HG03196 (cell line): ENCODE results near the gene RASSF4.

ENCODE experiments used
- ATAC-seq: cut with Tn5 transposase; IDR thresholded peaks from one replicate; pipeline ENCODE4 v1.9.1; 2021; ENCODE audit not compliant: unreplicated experiment

RASSF4 gene

DNA sequence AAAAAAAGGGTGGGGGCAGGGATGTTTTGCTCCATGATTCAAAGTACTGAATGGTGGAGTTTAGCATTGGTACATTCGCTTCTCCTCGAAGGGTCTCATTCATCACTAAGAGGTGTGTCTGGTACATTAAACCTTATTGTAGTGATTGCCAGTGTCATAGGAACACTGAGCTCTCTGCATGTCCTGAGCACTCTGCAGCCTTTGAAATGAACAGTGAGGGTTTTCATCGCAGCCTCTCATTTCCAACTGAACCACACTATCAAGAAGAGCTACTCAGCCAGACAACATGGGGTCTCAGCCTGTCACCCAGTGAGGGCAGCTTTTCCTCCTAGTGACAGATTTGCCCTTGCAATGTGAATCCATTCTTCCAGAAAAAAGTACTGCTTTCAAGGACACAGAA lies 26.6 kb downstream of the RASSF4 start:
- ATAC-seq: no peak

DNA sequence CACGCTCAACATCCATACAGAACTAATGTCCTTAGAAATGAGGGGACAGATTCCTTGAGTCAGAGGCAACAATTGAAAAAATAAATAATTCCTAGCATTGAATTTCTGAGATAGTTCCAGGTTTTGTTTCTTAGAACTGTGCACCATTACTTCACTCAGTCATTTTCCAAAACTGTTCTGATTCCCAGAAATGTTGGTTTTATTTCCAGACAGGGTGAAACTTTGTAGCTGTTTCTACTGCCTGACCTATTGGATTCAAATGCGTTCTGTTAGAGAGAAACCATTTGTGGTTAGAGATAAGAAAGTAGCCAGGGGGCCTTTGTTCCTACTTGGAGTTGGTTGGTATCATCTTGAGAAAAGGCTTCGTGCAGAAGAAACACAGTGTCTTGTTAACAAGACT lies 27.1 kb downstream of the RASSF4 start:
- no peak for ATAC-seq

DNA sequence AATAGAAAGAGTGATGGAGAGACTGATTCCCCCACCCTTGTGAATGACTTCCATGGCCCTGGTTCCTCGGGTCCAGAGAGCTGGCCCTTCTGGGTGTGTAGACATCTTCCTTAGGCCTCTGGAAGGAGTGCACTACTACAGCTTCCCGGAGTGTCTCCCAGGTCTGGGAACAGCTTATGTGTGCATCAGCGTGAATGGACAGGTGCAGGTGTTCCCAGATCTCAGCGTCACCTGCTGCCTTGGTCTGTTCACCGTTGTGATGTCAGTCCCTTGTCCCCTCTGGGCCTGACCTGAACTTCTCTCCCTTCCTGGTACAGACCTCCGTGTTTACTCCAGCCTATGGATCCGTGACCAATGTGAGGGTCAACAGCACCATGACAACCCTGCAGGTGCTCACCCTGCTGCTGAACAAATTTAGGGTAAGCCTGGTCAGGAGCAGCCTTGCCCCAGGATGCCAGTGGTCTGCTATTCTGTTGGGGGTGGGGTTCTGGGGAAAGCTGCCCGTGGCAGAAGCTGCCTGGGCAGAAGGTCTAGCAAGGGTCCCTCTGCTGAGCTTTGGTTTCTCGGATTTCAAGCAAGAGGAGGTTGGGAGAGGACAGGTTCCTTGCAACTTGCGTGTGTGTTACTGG lies 29.5 kb downstream of the RASSF4 start:
- ATAC-seq: no peak

DNA sequence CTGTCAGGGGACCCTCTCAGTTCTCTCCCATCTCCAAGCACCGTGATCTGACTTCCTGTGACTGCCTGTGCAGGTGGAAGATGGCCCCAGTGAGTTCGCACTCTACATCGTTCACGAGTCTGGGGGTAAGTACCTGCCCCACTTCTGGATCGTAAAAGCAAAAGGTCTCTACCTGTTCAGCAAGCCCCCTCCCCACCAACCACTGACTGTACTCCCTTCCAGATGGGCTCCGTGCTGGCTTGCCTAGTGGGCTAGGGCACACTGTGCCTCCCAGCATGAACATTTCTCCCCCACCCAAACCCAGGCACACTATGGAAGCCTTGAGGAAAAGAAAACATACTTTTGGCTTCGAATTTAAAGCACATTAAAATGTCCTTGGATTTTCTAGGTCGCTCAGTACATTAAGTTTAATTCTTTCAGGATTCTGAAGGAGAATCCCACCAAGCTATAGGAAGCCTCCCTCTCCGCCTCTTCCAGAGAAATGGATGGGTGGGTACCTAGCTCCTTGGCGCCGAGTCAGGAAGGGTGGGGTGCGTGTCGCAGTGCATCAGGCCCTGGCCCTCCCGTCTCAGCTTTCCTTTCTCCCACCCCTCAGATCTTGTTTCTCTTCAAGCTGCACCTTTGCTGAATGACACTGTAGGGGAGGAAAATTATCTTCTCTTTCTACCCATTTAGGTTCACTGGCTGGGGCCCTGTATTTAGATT lies 30.1 kb downstream of the RASSF4 start:
- ATAC-seq: no peak

DNA sequence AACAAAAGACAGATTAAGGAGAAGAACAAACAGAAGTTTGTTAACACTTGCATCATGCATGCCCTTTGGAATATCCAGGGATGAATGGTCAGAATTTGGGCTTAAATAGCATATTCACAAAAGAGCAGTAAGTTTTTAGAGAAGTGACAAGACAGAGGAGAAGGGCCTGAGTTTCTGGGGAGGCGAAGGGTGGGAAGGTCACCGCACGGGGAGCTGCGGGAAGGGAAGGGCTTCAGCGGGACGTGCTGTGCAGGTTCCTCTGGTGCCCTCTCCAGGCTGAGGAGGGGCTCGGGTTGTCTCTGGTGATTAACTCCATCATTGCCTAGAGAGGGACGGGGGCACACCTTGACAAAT lies 30.7 kb downstream of the RASSF4 start:
- ATAC-seq: no peak

DNA sequence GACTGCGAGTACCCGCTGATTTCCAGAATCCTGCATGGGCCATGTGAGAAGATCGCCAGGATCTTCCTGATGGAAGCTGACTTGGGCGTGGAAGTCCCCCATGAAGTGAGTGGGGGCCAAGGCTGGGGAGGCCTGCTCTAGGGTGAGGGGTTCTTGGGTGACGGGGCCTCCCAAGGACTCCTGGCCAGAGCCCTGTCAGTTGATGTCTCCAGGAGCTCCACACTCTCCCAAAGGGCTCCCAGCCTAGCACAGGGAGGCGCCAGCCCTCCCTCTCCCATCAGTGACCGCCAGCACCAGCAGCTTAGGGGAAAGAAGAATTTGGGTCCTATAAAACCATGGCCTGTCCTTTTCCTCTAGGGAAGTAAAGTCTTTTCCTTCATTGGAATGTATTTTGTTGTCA lies 31.4 kb downstream of the RASSF4 start:
- ATAC-seq: no peak

DNA sequence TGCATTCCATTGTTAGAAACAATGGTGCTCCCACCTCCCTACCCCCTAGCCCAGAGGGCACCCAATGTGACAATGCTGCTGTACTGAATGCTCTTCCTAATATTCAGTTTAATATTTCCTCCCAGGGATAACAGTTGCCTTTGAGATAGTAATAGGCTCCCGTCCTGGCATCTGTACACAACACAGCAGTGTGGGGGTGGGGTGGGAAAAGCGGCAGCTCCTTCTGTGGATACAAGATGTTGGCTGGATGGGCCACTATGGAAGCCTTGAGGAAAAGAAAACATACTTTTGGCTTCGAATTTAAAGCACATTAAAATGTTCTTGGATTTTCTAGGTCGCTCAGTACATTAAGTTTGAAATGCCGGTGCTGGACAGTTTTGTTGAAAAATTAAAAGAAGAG lies 32.0 kb downstream of the RASSF4 start:
- no peak for ATAC-seq

DNA sequence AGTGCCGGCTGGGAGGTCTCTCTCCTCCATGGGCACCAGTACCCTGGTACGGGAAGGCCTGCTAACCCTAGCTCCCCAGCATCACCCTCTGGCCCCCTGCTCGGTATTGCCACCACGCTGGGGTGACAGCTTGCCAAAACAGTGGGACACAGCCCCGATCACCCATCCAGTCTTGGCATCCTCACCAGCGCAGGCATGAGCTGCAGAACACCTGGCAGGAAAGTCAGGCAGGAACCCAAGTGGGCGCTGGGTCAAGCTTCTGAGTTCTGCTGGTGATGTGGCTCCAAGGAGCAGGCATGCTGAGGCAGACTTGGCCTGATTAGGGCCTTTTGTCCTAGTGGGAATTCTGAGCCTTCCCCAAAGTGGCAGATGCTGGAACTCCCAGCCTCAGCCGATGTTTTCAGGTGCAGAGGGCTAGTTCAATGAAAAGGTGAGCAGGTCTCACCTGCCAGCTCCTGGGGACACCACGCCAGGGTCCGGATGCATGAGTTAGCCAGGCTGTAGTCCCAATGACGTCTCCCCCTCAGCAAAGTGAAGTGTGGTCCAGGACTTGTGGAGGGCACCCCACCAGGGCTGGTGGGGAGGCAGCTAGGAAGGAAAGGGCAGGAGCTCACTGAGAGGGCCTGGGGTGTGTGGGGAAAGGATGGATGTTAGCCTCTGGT lies 32.6 kb downstream of the RASSF4 start:
- no peak for ATAC-seq

DNA sequence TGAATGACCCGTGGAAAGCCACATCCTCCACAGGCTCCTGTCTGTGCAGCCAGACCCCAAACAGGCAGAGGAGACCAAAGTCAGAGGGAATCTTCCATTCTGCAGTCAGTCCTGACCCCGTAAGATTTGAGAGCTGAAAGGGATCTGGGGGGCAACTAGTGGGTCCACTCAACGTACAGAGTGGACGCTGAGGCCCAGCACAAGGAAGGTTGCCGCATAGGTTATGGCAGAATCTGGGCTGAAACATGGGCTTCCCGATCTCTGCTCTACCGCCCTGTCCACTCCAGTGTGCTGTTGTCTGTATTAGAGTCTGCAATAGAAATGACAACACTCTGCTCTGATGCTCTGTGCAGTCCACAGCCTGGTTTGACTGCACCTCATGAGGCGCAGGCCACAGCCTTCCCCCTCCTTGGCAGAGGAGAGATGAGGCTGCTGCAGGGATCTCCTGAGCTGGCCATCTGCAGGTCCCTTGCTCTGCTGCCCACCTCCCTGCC lies 33.2 kb downstream of the RASSF4 start:
- no peak for ATAC-seq

DNA sequence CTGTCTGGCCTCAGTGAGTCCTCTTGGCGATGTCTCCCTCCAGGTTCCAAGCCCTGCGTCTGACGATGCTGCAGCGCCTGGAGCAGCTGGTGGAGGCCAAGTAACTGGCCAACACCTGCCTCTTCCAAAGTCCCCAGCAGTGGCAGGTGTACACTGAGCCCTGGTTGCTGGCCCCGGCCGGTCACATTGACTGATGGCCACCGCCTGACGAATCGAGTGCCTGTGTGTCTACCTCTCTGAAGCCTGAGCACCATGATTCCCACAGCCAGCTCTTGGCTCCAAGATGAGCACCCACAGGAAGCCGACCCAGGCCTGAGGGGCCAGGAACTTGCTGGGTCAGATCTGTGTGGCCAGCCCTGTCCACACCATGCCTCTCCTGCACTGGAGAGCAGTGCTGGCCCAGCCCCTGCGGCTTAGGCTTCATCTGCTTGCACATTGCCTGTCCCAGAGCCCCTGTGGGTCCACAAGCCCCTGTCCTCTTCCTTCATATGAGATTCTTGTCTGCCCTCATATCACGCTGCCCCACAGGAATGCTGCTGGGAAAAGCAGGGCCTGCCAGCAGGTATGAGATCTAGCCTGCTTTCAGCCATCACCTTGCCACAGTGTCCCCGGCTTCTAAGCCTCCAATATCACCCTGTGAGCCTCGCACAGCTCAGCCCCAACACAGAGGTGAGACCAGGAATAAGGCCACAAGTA lies 33.8 kb downstream of the RASSF4 start:
- no peak for ATAC-seq

DNA sequence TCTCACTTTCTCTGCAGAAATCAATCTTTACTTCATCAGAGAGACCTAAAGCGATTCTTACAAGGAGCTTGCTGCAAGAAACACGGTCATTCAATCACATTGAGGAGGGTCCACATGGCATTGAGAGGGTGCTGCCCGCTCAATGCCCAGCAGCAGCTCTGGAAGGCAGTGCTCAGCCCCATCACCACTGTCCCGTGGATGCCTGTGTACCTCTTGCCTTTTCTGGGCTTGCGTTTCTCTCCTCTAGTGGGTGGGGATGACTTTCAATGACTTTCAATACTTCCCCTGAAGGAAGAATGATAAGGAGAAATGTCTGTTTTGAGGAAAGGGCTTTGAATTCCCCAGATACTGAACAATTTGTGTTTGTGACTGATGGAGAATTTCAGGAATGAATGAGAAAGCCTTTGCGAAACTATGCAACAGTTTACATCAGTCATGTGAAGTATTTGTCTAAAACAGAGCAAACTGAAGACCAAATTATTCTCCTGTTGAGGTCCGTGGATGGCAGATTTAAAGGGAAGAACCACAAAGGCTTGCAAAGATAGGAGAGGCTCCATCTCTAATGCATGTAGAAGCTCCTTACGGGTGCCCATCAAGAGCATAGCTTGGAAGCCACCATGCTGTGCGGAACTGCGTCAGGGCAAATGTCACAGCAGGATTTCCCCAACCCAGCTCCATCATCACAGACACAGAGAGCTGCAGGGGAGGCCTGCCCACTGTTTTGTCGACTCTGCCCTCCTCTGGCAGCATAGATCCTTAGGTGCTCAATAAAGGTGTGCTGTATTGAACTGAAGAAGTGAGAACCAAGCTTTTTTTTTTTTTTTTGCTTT lies 34.5 kb downstream of the RASSF4 start:
- no peak for ATAC-seq

DNA sequence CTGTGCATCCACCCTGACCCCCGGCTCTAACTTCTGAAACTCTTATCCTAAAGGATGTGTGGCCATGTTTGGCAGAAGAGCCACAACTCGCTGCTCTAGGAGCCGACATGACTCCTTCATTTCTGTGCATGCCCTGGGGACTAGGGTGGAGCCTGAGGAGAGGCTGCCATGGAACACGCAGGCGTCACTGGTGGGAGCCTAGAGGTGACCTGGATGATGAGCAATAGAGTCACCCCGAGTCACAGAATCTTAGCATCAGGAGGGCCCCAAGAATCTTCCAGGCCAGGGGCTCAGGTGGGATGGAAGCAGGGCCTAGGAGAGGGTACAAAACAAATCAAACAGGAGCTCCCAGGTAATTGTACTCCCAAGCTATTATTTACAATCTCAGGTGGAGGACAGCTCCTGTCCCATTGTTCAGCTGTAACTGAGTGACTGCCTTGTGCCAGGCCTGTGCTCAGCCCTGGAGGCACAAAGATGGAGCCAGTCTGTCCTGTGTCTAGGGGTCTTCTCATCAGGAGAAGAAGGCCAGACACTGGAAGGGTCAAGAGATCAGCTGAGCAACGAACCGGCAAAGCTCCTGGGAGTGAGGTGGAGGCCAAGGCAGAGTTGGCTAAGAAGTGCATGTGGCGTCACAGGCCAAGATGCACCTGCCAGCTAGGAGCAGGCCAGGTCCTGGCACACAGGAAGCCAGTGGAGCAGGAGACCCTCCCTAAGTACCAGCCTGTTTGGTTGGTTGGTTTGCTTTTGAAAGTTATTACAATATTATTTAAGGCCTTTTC lies 35.3 kb downstream of the RASSF4 start:
- no peak for ATAC-seq

DNA sequence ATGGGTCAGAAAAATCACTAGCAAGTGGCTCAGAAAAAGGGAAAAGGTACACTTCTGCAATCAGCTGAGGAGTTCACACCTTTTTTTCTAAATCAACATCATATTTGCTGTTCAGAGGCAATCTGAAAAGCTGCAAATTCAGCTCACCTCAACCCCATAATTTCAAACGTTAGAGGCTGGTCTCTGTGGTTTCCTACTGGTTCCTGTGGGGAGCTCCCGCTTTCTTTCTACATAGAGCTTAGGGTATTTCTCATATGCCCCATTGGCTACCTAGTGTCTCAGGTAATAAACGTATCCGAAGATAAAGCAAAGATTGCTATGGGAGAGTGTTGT lies 35.9 kb downstream of the RASSF4 start:
- ATAC-seq: no peak

DNA sequence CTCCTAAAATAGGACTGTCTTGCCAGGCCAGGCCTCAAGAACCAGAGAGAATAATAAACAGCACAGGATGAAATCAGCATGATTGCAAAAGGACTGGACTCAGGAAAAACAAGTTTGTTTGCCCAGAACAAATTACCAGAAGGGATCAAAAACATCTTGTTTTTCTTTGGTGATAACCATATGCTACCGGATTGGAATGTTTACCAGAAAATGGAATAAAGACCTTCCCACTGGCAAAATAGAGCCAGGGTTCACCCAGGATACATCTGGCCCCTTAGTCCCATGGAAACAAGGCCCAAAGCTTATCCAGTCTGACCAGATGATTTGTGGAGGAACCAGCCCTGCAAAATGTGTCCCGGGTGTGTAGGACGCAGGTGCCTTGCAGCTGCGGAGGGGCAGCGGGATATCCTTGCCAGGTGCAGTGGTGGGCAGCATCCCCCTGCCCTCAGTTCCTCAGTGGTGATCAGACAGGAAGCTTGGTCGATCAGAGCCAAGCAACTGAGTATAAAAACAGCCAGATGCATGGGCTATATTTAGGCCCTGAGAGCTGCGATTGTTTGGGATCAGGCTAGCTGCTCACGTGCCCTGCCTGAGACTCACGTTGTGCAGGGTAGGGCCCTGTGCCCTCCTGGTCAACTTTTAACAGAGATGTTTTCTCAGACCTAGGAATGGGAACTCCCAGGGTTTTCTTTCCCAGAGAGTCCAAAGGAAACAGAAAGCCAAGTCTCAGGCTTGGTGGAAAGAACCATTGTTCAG lies 36.5 kb downstream of the RASSF4 start:
- no peak for ATAC-seq

DNA sequence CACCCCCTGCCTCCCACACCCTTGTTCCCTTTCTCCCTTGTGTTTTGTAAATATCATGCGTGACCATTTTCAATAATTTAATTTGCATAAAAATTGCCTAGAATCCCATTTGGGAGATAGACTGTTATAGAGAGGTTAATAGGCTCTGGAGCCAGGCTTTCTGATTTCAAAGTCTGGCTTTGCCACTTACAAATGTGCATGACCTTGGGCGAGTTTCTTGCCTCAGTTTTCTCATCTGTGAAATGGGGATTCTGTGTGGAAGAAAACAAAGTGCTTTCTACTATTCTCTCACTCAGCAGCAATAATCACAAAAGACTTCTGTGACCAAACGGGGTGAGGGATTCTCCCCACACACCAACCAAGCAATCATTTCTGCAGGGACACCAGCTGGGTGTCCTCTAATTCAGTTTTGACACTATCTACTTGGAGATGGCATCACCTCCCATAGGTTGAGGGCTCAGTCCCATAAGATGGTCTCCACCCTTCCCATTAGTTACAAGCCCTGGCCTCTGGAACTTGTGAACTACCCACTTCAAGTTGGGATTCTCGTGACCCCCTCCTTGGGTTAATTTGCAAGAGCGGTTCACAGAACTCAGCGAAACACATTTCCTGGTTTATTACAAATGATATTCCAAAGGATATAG lies 37.6 kb downstream of the RASSF4 start:
- no peak for ATAC-seq

DNA sequence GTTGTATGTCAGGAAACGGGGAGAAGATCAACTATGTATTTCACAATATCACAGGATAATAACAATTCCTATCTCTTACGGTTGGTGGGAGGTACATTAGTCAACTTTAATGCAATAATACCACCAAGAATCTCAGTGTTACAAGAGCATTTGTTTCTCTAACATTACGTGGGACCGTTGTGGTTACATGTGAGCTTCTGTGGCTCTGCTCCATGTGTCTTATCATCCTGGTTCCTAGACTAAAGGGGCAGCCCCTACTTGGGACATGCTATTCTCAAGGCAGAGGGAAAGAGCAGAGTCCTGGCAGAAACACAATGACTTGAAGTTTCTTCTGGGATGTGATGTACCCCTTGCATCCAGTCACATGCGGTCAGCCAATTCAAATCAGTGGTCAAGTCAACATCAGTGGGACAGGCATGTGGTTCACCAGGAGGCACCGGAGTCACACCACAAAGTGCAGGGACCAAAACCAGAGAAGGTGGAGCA lies 38.6 kb downstream of the RASSF4 start:
- no peak for ATAC-seq

DNA sequence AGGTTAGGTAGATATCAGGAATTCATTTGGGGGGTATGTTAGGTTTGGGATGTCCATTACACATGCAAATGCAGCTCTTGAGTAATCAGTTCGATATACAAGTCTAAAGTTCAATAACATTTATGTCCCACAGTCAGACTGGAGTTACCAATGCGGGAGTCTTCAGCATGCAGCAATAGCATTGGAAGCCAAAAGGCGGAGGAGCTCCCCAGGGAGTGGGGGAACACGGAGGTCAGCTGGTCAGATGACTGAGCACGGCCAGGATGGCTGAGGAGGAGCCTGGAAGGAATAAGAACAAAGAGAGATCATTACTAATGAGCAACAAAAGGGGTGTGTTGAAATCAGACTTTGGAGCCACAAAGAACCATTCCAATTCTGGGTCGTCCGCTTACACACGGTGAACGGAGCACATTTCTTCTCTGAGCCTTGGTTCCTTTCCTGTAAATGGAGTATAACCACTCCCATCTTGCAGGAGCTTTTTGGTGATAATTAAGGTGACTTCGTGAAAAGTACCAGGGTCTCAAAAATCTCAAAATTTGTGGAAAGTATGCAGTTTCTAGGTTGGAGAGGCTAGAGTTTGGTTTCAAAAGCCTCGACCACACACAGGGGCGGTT lies 40.6 kb downstream of the RASSF4 start:
- ATAC-seq: peak; percentile 2

DNA sequence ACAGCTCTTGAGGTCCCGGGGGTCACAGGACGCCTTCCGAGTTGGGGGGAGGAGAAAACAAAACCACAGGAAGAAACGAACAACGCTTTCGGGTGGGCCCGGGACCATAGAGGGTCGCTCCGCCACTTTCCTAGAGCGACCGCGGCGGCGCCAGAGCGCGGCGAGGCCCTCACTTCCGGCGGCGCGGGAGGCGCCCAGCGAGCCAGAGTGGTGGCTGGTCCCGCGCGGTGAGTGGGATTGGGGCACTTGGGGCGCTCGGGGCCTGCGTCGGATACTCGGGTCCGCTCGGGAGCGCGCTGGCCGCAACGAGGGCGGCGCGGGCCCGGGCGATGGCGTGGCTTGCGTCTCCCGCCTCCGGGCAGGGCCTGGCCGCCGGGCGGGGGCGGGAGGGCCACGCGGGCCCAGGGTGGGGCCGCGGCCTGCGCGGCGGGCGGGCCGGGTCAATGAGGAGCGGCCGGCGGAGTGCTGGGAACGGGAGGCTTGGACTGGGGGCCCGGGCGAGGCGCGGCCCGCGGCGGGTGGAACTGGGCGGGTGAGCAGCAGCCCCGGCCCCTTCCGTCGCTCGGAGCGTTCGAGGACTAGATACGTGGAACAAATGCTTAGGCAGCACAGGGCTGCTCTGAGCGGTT lies 41.3 kb downstream of the RASSF4 start, which contains the start of gene ZNF22:
Gene ZNF22 (plus strand): TSS at position 172 of the 629 bp plus-strand sequence. CDS start 2,446 bp downstream, outside the sequence.
- ATAC-seq: peak; percentile 67
